Measurements from ENCODE around the gene REV1. TPM values are rescaled to one million over a fixed set of nuclear protein-coding genes. Genes with fewer than 3 reads are reported as not detected.

Gene REV1
- total RNA-seq (2014; rRNA removed; shearing (Covaris generic)) = 39.1 and 46.7 TPM in 2 replicates
- 30.2 and 32.9 TPM in 2 replicates for polyA plus RNA-seq (2016; fragmentation: Nextera tagmentation; extraction: Ambion mirVana)
- long read RNA-seq, partial matches to known transcripts = 8 of 11 reads
- long read RNA-seq, other reads (novel, unspliced or antisense) = 2 of 11 reads

DNA sequence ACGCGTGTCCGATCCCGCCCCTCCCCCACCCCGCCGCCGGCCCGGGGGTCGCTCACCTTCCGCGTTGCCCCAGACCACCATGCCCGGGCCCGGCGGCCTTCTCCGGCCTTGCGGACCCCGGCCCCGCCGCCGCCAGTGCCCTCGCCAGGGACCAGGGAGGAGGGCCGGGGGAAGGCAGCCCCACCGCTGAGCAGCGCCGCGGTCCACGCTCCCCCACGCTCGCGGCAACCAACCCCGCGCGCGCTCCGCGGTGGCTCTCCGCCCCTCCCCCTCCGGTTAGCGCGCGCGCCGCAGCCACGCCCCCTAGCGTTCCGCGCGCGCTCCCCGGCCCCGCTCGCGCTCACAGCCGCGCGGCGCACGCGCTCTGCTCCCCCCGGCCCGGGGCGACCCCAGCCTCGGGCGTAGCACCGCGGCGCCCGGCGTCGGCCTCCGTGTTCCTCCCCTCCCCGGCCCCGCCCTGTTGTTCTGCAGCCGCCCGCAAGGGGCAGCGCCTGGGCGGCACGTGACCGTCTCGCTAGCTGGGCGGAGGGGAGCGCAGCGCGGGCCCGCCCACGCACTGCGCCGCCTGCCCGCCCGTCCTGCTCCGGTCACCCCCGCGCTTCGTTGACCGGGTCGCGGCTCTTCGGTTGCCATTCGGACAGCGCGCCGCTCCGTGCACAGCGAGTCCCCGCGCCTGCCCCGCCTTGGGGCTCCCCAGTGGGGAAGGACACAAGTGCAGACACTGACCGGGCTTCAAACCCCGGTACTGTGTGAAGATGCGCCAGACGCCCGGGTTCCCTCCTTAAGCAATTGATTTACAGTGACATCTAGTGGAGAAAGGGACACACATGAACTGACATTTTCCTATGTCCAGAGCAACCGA is at the start of gene REV1:
Gene REV1, minus strand, starts transcription at position 257 of the 862 bp plus-strand sequence. CDS start 25,042 bp downstream, outside the sequence.
- peak; percentile 87 for ATAC-seq
- Mint-ChIP-seq H3K4me1 (peaks cover 34% of the 10 kb centered on the region), H3K9me3 (peaks cover 3% of the 10 kb centered on the region; the same call in 1 of the 3 replicates), H3K27ac (peak within 1 kb of the TSS; percentile 98), H3K4me3 (peak within 1 kb of the TSS; percentile 96), H3K36me3 (ENCODE audit: low read depth) (peaks cover 7% of the 10 kb centered on the region; the same call in 1 of the 3 replicates), H3K27me3 (ENCODE audit: insufficient read depth, low read depth, poor library complexity) (peaks cover 11% of the 10 kb centered on the region)
- Histone ChIP-seq H3K4me2 (peak within 1 kb of the TSS; percentile 89), H3K9me2 (ENCODE audit: insufficient read depth) (no peaks in the 10 kb centered on the region), H3K79me2 (replicated peaks; ENCODE audit: insufficient read depth) (peaks cover 42% of the 10 kb centered on the region), H3K4me3 (peak within 1 kb of the TSS; percentile 80), H4K20me1 (replicated peaks; ENCODE audit: insufficient read depth) (peaks cover 12% of the 10 kb centered on the region), H3K4me1 (ENCODE audit: insufficient read depth) (peaks cover 24% of the 10 kb centered on the region), H3K36me3 (ENCODE audit: insufficient read depth) (no peaks in the 10 kb centered on the region), H3F3A (replicated peaks; ENCODE audit: low read depth) (no peaks in the 10 kb centered on the region), H3K27me3 (ENCODE audit: insufficient read depth) (no peaks in the 10 kb centered on the region), H2AFZ (peak within 1 kb of the TSS; percentile 84), H3K27ac (ENCODE audit: low read depth) (peak within 1 kb of the TSS; percentile 86; the same call in 1 of the 2 replicates)
- TF ChIP-seq CREB1 (CRISPR knock-in tag; IDR thresholded peaks at IDR 0.05; ENCODE audit: low read depth) (peak; percentile 38; the same call in 1 of the 2 replicates), STAT1 (IDR thresholded peaks at IDR 0.05; ENCODE audit: unreplicated experiment) (no peak), ZNF114 (CRISPR knock-in tag; IDR thresholded peaks at IDR 0.05) (no peak), JUNB (IDR thresholded peaks at IDR 0.05; ENCODE audit: unreplicated experiment) (no peak), REST (IDR thresholded peaks at IDR 0.05; ENCODE audit: unreplicated experiment) (no peak), POLR2AphosphoS5 (IDR thresholded peaks at IDR 0.05; ENCODE audit: low read depth) (no peak; the same call in 1 of the 2 replicates), EZH2 (IDR thresholded peaks at IDR 0.05; ENCODE audit: low read depth, unreplicated experiment) (no peak), CTCF (conservative IDR thresholded peaks at IDR 0.05; ENCODE audit: low read depth in 2 of 2) (peak; percentile 67 to 83)
- peak; percentile 96 for DNase-seq (ENCODE audit: low spot score)

All from GM23338 (cell line).